Neural crest cell (in vitro differentiated cells): ENCODE data around the gene SLC13A3. TPM values are rescaled to one million over a fixed set of nuclear protein-coding genes. Genes with fewer than 3 reads are reported as not detected.
A peak's percentile ranks its signal among the peaks of the same experiment; 100 is the strongest.

ENCODE experiments used
- DNase-seq: peaks from one replicate; pipeline ENCODE4 v3.0.0; 2021; ENCODE audit warnings: low read depth, mixed read lengths, low spot score
- H3K27ac Mint-ChIP-seq: one replicate; pipeline ENCODE4 v1.8.0; 2021; ENCODE audit warnings: mild to moderate bottlenecking, mixed read lengths; ENCODE audit not compliant: unreplicated experiment
- H3K27me3 Mint-ChIP-seq: 2 replicates; pipeline ENCODE4 v1.8.0; 2021; ENCODE audit warnings: low read depth, mild to moderate bottlenecking, mixed read lengths
- H3K36me3 Mint-ChIP-seq: 2 replicates; pipeline ENCODE4 v1.8.0; 2021; ENCODE audit warnings: low read depth, mild to moderate bottlenecking, mixed read lengths
- H3K4me1 Mint-ChIP-seq: 2 replicates; pipeline ENCODE4 v1.8.0; 2021; ENCODE audit warnings: mixed read lengths
- H3K4me3 Mint-ChIP-seq: one replicate; pipeline ENCODE4 v1.8.0; 2021; ENCODE audit warnings: mild to moderate bottlenecking, mixed read lengths
- H3K9me3 Mint-ChIP-seq: 2 replicates; pipeline ENCODE4 v1.8.0; 2021; ENCODE audit warnings: mixed read lengths
- CTCF ChIP-seq: fragments of 200-600 bp; sonication (generic); conservative IDR thresholded peaks from 2 replicates; pipeline ENCODE4 v1.5.0; 2021; ENCODE audit warnings: antibody characterized with exemption, mild to moderate bottlenecking
- total RNA-seq: library from RNA; stranded (reverse); gene quantifications from 2 replicates; pipeline ENCODE4 v1.2.1, GENCODE V29; 2021

Gene SLC13A3
- total RNA-seq, 1 donor from 2014 or later: 6.7 TPM

DNA sequence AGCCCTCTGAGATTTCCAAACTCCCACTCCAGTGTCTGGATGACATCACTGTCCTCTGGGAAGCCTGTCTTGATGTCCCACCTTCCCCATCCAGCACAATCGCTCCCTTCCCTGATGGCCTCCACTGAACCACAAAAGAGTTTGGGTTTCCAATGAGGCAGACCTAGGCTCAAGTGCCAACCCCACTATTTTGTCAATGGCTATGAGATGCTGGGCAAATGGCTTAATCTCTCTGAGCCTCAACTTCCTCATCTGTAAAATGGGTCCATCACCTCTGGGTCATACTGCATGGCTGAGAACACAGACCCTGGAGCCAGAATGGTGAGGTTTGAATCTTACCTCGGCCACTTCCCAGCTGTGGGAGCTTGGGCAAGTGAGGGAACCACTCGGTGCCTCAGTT, 11.7 kb downstream of the SLC13A3 start:
- no peak for TF ChIP-seq CTCF
- peak overlapping the region; percentile 43 for H3K27ac Mint-ChIP-seq
- no peak for DNase-seq
- no peaks in the 10 kb centered on the region for H3K9me3 Mint-ChIP-seq
- no peak overlapping the region for H3K4me3 Mint-ChIP-seq
- no peaks in the 10 kb centered on the region for H3K36me3 Mint-ChIP-seq
- no peaks in the 10 kb centered on the region for H3K27me3 Mint-ChIP-seq
- H3K4me1 Mint-ChIP-seq: peaks cover 37% of the 10 kb centered on the region

DNA sequence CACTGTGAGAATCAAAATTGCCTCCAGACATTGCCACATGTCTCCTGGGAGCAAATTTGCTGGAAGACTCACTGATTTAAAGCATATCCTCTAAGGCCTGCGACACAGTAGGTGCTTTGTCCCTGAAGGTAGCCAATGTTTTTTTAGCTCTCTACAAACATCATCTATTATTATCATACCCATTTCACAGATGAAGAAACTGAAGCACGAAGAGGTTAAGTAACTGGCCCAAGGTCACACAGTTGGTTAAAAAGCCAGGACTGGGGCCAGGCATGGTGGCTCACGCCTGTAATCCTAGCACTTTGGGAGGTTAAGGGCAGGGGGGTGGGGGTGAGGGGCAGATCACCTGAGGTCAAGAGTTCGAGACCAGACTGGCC, 12.4 kb downstream of the SLC13A3 start:
- DNase-seq: no peak
- TF ChIP-seq CTCF: no peak
- H3K4me1 Mint-ChIP-seq: peaks cover 37% of the 10 kb centered on the region
- H3K27me3 Mint-ChIP-seq: no peaks in the 10 kb centered on the region
- H3K36me3 Mint-ChIP-seq: no peaks in the 10 kb centered on the region
- no peak overlapping the region for H3K27ac Mint-ChIP-seq
- no peak overlapping the region for H3K4me3 Mint-ChIP-seq
- no peaks in the 10 kb centered on the region for H3K9me3 Mint-ChIP-seq

DNA sequence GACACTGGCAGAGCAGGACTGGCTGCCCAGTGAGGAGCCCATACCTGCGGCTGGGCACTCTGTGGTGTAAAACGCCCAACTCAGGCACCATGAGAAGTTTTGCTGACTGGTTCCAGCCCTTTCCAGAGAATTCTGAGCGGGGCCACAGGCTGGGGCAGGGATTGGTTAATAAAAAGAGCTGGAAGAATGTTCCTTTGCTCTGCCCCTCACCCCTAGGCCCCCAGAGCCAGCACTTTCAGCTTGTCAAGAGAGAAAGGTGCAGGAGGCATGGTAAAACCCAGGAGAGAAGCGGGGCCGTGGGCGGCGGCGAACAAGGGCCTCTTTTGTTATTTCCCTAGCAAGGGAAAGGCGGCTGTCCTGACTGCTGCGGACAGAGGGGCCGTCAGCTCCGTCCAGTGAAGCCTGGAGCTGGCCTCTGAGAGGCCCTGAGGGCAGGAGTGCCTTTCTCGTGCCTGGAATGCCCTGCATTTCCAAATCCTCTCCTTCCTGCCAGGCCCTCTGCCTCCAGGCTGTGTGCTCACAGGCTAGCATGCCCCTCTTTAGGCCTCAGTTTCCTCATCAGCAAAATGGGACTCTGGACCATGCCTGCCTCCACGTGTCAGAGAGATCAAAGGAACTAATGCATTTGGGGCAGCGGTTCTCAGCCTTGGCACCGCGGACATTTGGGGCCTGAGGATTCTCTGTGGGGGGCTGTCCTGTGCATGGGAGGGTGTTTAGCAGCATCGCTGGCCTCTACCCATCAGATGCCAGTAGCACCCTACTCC, 12.9 kb downstream of the SLC13A3 start:
- no peak for TF ChIP-seq CTCF
- peaks cover 37% of the 10 kb centered on the region for H3K4me1 Mint-ChIP-seq
- H3K27ac Mint-ChIP-seq: peak overlapping the region; percentile 92
- no peak overlapping the region for H3K4me3 Mint-ChIP-seq
- peak; percentile 54 for DNase-seq
- H3K9me3 Mint-ChIP-seq: no peaks in the 10 kb centered on the region
- H3K36me3 Mint-ChIP-seq: no peaks in the 10 kb centered on the region
- H3K27me3 Mint-ChIP-seq: no peaks in the 10 kb centered on the region

- Mint-ChIP-seq H3K36me3 (no peaks in the 10 kb centered on the region), H3K4me1 (peaks cover 37% of the 10 kb centered on the region), H3K9me3 (no peaks in the 10 kb centered on the region), H3K27ac (peak overlapping the region; percentile 35), H3K27me3 (no peaks in the 10 kb centered on the region), H3K4me3 (no peak overlapping the region)
- no peak for TF ChIP-seq CTCF
- no peak for DNase-seq
Observed at GRCh38 chr20:46637427-46638133, 13.7 kb downstream of the SLC13A3 start.

- no peak for TF ChIP-seq CTCF
- Mint-ChIP-seq H3K4me1 (peaks cover 37% of the 10 kb centered on the region), H3K27ac (no peak overlapping the region), H3K4me3 (no peak overlapping the region), H3K27me3 (no peaks in the 10 kb centered on the region), H3K9me3 (no peaks in the 10 kb centered on the region), H3K36me3 (no peaks in the 10 kb centered on the region)
- DNase-seq: no peak
Observed at GRCh38 chr20:46637020-46637419, 14.2 kb downstream of the SLC13A3 start.
